HG02870 (cell line): ENCODE measurements around the gene IQGAP2.

Experiments used
- ATAC-seq: cut with Tn5 transposase; IDR thresholded peaks from one replicate; pipeline ENCODE4 v1.9.1; 2021; ENCODE audit warnings: mild to moderate bottlenecking, moderate library complexity; ENCODE audit not compliant: unreplicated experiment

Gene IQGAP2

GRCh38 chr5:76384705-76385104 is 18.4 kb upstream of the IQGAP2 start:
- no peak for ATAC-seq

GRCh38 chr5:76385540-76385939 is 17.5 kb upstream of the IQGAP2 start:
- no peak for ATAC-seq

GRCh38 chr5:76386360-76386759 is 16.7 kb upstream of the IQGAP2 start:
- ATAC-seq = no peak

- ATAC-seq = no peak
Observed at GRCh38 chr5:76388236-76388635, 14.8 kb upstream of the IQGAP2 start.

- ATAC-seq = no peak
Observed at GRCh38 chr5:76388791-76389512, 14.1 kb upstream of the IQGAP2 start.

- no peak for ATAC-seq
Observed at GRCh38 chr5:76389513-76390154, 13.5 kb upstream of the IQGAP2 start.

- no peak for ATAC-seq
Observed at GRCh38 chr5:76391014-76391413, 12.1 kb upstream of the IQGAP2 start.

GRCh38 chr5:76393035-76393680 is 9.9 kb upstream of the IQGAP2 start:
- no peak for ATAC-seq

- ATAC-seq = no peak
Observed at GRCh38 chr5:76397200-76397599, 5.9 kb upstream of the IQGAP2 start.

- ATAC-seq = no peak
Observed at GRCh38 chr5:76399268-76399667, 3.8 kb upstream of the IQGAP2 start.

GRCh38 chr5:76400466-76400865 is 2.6 kb upstream of the IQGAP2 start:
- no peak for ATAC-seq

- no peak for ATAC-seq
Observed at GRCh38 chr5:76401801-76402250, 1.3 kb upstream of the IQGAP2 start.

- ATAC-seq = peak; percentile 45
Observed at GRCh38 chr5:76402251-76402885, 717 bp upstream of the IQGAP2 start.

GRCh38 chr5:76403766-76404222 is 709 bp downstream of the IQGAP2 start:
- ATAC-seq = no peak

- ATAC-seq = no peak
Observed at GRCh38 chr5:76404223-76405211, 1.4 kb downstream of the IQGAP2 start.

- no peak for ATAC-seq
Observed at GRCh38 chr5:76406014-76406413, 2.9 kb downstream of the IQGAP2 start.

- no peak for ATAC-seq
Observed at GRCh38 chr5:76406673-76407072, 3.6 kb downstream of the IQGAP2 start.

- ATAC-seq = no peak
Observed at GRCh38 chr5:76408104-76408654, 5.1 kb downstream of the IQGAP2 start.

GRCh38 chr5:76412511-76412910 is 9.4 kb downstream of the IQGAP2 start:
- ATAC-seq = no peak

- ATAC-seq = no peak
Observed at GRCh38 chr5:76413746-76414145, 10.7 kb downstream of the IQGAP2 start.
